Epithelial cell of proximal tubule (primary cell): Measurements from ENCODE around the gene ETV6. TPM values are rescaled to one million over a fixed set of nuclear protein-coding genes. Genes with fewer than 3 reads are reported as not detected.

Source experiments
- DNase-seq: peaks from one replicate; pipeline ENCODE4 v3.0.0-alpha.2; 2011; ENCODE audit warnings: low read depth
- H3K4me3 ChIP-seq: 2 replicates; pipeline ENCODE4 v1.5.1; 2011; ENCODE audit warnings: low read depth, mild to moderate bottlenecking, low read length
- CTCF ChIP-seq: conservative IDR thresholded peaks from 2 replicates; pipeline ENCODE4 v1.5.1; 2012; ENCODE audit warnings: low read depth, mild to moderate bottlenecking, low read length
- total RNA-seq: library from RNA; depleted of rRNA; stranded (reverse); fragments of >200 nt; gene quantifications from 2 replicates; pipeline ENCODE4 v1.2.3, GENCODE V29; 2015

ETV6 gene
- total RNA-seq, 1 donor from 2014 or later = 12.9 TPM

DNA sequence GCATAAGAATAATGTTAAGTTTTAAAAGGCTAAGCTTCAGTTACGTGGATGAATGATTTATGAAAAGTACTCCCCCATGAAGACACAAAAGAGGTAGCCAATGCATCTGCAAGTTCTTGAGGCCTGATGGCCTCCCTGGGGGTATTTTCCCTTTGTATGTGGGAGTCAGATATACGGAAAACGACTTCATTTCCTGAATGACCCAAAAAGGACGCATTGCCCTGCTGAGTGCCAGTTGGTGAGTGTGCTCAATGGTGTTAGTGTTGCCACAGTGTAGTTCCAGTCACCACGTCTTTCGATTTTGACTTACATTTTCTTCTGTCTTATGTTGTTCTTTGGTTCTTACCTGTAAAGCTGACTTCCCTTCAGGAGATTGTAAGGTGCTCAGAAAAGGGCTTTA is 8.0 kb downstream of the ETV6 start:
- H3K4me3 ChIP-seq = no peak overlapping the region

GRCh38 chr12:11658791-11659190 is 9.3 kb downstream of the ETV6 start:
- TF ChIP-seq CTCF = no peak
- H3K4me3 ChIP-seq = no peak overlapping the region
- no peak for DNase-seq

More for the DNA sequence above, 8.0 kb downstream of the ETV6 start:
- no peak for DNase-seq
- no peak for TF ChIP-seq CTCF

DNA sequence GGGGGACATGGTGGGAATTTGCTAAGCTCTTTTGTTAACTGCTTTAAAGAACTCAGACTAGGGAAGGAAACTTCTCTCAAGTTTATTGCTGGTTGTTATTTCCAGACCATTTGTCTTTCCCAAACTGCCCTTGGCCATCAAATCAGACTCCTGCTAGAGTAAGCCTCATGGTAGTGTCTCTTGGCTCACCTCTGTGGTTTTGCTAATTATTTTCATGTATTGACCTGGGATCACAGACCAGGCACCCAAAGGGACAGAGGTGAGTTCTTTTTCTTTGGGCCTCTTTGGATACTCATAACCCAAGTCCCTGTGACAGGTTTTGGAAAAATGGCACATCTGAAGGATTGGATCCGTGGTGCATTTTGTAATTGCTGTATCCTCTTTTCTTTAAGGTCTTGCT is 11.2 kb downstream of the ETV6 start:
- no peak overlapping the region for H3K4me3 ChIP-seq
- DNase-seq = no peak
- no peak for TF ChIP-seq CTCF

- H3K4me3 ChIP-seq = no peak overlapping the region
- no peak for DNase-seq
- no peak for TF ChIP-seq CTCF
Measured at GRCh38 chr12:11661491-11662089, 12.1 kb downstream of the ETV6 start.

GRCh38 chr12:11662369-11662768 is 12.9 kb downstream of the ETV6 start:
- no peak for DNase-seq
- no peak for TF ChIP-seq CTCF
- H3K4me3 ChIP-seq = no peak overlapping the region

DNA sequence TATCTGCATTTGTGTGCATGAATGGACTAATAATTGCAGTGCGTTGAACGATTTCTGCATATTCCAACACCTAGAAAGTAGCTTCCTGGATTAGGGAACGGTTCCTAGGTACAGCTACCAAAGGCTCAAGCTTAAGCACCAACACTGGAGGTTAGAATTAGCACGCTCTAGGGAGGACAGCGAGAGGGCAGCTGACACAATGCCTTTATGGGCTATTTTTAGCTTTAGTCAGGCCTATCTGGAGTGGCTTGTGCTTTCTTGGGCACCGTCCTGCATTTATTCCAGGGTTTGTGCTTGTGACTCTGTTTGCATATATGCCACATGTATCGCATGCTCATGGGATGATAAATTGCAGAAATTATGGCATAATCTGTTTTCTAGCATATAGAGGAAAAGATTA is 13.7 kb downstream of the ETV6 start:
- no peak for DNase-seq
- no peak overlapping the region for H3K4me3 ChIP-seq
- TF ChIP-seq CTCF = no peak

DNA sequence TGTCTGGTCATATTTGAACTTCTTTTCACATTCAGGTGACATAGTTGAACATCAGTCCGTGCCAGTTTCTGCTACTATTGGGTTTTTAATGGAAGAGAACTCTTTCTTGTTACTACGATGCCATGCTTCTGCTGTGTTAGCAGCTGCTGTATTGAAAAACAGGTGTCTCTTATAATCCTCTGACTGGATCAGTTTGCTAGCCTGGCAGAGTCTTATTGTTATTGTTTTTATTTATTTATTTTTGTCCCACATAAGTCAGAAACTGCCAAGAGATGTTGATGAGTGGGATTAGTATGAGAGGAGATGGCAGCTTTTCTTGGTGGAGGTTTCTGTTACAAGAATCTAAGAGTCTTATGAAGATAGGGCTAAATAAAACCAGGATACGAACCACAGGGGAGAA is 14.6 kb downstream of the ETV6 start:
- no peak for DNase-seq
- TF ChIP-seq CTCF = no peak

More for the DNA sequence above, 14.6 kb downstream of the ETV6 start:
- no peak overlapping the region for H3K4me3 ChIP-seq
